HPDE6-E6E7 (cell line): ENCODE measurements around the gene ZP2.
"Not testable (repeated sequence)": the region's sequence is repeated elsewhere in the genome, so short reads cannot be mapped to it uniquely, and the experiment has no call there.

ENCODE experiments used
- DNase-seq: peaks from one replicate; pipeline ENCODE4 v3.0.0; 2011; ENCODE audit warnings: missing footprints; ENCODE audit errors: extremely low spot score

Gene ZP2

GRCh38 chr16:21211486-21211885 is at the start of gene ZP2:
Gene ZP2, minus strand, starts transcription at chr16:21211574. Its CDS starts 27 bp downstream, at chr16:21211547.
- no peak for DNase-seq

GRCh38 chr16:21257284-21257683 is 45.9 kb upstream of the ZP2 start:
- no peak for DNase-seq

- no peak for DNase-seq
Measured at GRCh38 chr16:21256636-21257035, 45.3 kb upstream of the ZP2 start.

DNA sequence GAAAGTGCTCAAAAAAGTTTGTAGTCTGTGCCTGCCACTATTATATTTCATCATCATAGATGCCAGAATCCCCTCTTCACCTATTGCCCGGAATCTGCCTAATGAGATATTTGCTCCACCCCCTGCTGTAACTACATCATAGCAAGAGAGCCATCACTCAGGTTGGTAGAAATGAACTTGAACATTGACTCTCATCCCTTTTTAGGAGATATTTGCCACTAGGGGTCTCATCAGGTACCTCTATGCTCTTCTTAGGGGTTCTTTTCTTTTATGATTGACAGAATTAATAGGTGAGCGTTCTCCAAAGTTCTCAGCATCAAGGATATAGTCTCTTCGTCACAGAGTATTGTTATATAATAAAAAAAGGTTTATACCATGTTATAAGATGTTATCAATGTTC is 42.1 kb upstream of the ZP2 start:
- no peak for DNase-seq

DNA sequence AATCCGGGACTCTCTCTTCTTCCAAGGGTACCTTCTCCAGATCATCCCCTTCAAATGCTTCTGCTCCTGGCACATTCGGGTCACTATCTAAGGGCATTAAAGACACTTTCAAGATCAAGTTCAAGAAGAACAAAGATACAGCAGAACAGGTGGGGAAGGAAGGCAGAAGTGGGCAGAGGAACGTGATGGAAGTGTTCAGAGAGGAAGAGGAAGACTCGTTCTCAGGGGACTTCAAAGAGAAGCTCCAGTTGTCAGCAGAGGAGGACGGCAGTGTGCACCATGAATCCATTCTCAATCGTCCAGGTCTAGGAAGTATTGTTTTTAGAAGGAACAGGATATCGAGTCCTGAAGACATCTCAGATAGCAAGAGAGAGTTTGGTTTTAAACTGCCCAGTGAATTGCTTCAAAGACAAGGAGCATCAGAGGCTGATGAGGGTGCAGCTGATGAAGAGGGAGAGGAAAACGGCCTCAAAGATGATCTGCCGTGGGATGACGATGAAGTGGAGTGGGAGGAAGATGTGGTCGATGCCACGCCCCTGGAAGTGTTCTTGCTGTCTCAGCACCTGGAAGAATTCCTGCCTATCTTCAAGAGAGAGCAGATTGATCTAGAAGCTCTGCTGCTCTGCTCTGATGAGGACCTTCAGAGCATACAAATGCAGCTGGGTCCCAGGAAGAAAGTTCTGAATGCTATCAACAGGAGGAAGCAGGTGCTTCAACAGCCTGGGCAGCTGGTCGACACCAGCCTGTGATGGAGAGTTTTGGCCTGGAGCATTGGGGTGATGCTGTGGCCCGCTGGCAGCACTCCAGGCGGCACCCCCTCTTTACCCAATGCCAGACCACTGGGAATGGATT is 38.9 kb upstream of the ZP2 start:
- no peak for DNase-seq

DNA sequence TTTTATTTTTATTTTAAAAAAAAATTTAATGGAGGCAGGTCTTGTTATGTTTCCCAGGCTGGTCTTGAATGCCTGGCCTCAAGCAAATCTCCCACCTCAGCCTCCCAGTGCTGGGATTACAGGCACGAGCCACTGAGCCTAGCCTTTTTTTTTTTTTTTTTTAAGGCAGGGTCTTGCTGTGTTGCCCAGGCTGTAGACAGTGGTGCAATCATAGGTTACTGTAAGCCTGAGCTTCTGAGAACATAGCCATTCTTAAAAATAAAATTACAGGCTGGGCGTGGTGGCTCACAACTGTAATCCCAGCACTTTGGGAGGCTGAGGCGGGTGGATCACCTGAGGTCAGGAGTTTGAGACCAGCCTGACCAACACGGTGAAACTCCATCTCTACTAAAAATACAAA is 36.8 kb upstream of the ZP2 start:
- not testable (repeated sequence) for DNase-seq

- DNase-seq, result no peak
Measured at GRCh38 chr16:21244518-21245215, 33.3 kb upstream of the ZP2 start.

DNA sequence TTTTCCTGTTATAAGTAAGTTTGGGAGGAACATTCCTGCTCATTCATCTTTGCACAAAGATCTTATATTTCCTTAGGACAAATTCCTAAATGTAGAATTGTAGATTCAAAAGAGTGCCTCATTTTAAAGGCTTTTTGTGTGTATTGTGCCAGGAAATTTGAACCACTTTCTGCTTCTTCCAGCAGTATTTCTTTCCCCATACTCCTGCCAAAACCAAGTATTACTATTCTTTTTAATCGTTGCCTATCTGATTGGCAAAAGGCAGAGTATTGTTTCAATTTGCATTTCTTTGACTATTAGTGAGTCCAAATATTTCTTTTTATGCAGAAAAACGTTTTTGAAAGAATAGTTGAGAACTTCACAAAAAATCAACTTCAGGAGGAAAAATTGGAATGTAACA is 31.4 kb upstream of the ZP2 start:
- no peak for DNase-seq

GRCh38 chr16:21239646-21240045 is 28.3 kb upstream of the ZP2 start:
- DNase-seq, result no peak

DNA sequence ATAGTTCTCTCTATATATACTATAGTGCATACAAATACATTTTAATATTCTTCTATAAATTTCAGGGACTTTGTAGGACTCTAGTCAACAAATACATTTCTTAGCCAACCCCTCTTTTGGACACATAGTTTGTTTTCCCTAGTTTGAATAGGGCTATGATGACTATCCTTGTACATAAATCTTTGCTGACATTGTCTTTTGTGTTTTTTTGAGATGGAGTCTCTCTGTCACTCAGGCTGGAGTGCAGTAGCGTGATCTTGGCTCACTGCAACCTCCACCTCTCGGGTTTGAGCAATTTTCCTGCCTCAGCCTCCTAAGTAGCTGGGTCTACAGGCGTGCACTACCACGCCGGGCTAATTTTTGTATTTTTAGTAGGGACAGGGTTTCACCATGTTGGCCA is 25.5 kb upstream of the ZP2 start:
- DNase-seq, result no peak

DNA sequence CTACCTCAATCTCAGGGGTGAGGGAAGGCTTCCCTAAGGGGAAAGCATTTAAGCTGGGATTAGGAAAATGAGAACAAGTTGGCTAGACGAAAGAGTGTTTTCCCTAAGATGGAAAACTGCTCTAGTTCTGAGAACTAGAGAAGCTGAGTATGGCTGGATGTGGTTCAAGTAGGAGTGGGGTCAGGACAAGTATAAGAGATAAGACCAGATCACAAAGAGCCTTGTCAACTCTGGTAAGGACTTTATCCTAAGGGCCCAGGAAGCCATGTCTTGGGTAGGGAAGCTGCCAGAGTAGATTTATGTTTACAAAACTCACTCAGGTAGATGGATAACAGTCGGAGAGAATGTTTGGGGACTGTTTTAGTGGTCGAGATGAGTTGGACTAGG is 23.8 kb upstream of the ZP2 start:
- no peak for DNase-seq

DNA sequence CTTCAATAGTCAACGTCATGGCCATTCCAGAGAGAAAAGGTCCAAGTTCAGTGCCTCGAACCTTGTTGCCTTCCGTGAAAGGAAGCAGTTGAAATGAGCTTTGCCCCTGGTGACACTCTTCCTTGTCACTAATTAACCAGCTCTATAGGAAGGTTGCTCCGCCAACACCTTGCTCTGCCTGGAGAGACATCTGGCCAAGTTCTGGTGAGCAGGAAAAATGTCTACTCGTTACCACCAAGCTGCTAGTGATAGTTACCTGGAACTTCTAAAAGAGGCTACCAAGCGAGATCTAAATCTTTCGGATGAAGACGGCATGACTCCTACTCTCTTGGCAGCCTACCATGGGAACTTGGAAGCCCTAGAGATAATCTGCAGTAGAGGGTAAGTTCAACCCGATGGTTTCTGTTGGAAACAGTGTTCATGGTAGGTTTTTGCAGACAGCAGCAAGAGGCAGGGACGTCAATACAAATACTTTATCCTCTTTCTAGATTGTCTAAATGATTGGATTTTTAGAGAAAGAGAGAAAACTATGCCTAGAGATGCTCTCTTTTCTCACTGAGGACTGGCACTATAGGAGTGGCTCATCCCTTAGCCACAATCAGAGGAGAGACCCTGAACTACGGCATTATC is 22.3 kb upstream of the ZP2 start, which contains the start of gene ANKS4B:
Gene ANKS4B, plus strand, starts transcription at position 179 of the 630 bp plus-strand sequence. Its CDS starts 39 bp downstream, at position 218.
- no peak for DNase-seq

- no peak for DNase-seq
Measured at GRCh38 chr16:21233045-21233520, 21.7 kb upstream of the ZP2 start.

- DNase-seq, result no peak
Measured at GRCh38 chr16:21228361-21228872, 17.0 kb upstream of the ZP2 start.

DNA sequence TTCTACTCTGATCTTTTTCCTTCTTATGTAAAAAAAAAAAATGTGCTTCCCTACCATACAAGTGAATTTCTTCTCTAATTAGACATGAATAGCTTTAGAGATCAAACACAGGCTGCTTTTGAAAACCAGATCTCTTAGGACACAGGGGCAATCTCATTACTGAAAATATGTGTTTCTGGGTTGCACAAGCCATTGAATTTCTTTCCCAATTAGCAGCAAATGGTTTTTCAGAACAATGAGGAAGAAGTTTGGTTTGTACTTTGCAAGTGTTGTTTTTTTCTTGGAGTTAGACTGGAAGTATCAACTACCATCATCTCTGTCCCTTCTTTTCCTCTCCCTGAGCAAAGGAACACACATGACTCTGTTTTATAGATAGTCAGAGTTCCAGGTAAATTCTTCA is 16.5 kb upstream of the ZP2 start:
- DNase-seq, result no peak

- no peak for DNase-seq
Measured at GRCh38 chr16:21226749-21227148, 15.4 kb upstream of the ZP2 start.

GRCh38 chr16:21224800-21225199 is 13.4 kb upstream of the ZP2 start:
- no peak for DNase-seq

GRCh38 chr16:21223787-21224186 is 12.4 kb upstream of the ZP2 start:
- DNase-seq, result no peak

DNA sequence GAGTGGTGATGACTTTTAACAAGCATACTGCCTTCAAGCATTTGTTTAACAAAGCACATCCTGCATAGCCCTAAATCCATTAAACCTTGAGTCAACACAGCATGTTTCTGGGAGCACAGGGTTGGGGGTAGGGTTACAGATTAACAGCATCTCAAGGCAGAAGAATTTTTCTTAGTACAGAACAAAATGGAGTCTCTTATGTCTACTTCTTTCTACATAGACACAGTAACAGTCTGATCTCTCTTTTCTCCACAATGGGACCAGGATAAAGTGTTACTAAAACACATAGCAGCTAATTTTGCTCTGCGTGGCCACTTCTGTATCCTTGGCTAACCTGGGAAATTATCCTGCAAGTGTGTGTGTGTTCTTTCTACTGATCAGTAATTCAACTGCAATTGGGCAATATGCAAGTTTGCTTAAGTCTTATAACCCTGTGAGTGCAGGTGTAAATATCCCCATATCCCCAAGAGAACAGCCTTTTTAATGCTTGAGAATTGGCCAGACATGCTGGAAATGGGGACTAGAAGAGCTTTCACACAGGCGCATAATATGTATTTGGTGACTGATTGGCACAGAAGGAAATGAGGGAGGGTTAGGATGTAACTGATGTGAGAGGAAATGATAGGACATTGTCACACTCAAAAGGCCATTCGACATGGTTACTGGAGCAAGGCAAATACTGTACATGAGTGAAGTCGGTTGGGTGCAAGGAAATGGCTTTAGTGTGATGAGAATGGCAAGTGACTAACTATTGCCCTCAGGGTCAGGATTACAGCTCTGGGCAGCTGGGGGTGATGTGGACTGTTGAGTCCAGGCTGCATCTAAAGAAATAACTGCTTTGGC is 11.3 kb upstream of the ZP2 start:
- DNase-seq, result no peak

GRCh38 chr16:21219551-21219950 is 8.2 kb upstream of the ZP2 start:
- no peak for DNase-seq

- no peak for DNase-seq
Measured at GRCh38 chr16:21218153-21218552, 6.8 kb upstream of the ZP2 start.
